ENCODE measurements around the gene OR8B8. TPM values are rescaled to one million over a fixed set of nuclear protein-coding genes. Genes with fewer than 3 reads are reported as not detected.

Gene OR8B8
- total and polyA plus RNA-seq, 2 of the 4 experiments (the other 2 are of a cell fraction): not detected

GRCh38 chr11:124460459-124460858 is 15.0 kb upstream of the OR8B8 start:
- no peak overlapping the region for H2BK15ac ChIP-seq (ENCODE audit: low read depth, low read length)
- 0 out of 2 replicates have a peak, but pooled peaks cover 1% of the 10 kb centered on the region for H3K27me3 ChIP-seq (ENCODE audit: control insufficient read depth, insufficient read depth, low read length)
- no peak overlapping the region for H3K56ac ChIP-seq (ENCODE audit: extremely low read depth, insufficient read depth, low read length)
- H4K91ac ChIP-seq (ENCODE audit: insufficient read depth, low read depth, low read length): no peak overlapping the region
- intact Hi-C loops (cut with micrococcal nuclease): no loop called here
- no peak overlapping the region for H3K23ac ChIP-seq (ENCODE audit: low read depth, low read length)
- H2BK120ac ChIP-seq (ENCODE audit: low read depth, low read length): no peak overlapping the region
- DNase-seq (no peak), ATAC-seq (ENCODE audit: low read depth) (no peak)
- TF ChIP-seq BHLHE40 (IDR thresholded peaks at IDR 0.05; ENCODE audit: low read depth, low read length): no peak
- no peak for TF ChIP-seq MXI1 (IDR thresholded peaks at IDR 0.05; ENCODE audit: borderline replicate concordance, low read depth, low read length)
- TF ChIP-seq, protein P1, sequence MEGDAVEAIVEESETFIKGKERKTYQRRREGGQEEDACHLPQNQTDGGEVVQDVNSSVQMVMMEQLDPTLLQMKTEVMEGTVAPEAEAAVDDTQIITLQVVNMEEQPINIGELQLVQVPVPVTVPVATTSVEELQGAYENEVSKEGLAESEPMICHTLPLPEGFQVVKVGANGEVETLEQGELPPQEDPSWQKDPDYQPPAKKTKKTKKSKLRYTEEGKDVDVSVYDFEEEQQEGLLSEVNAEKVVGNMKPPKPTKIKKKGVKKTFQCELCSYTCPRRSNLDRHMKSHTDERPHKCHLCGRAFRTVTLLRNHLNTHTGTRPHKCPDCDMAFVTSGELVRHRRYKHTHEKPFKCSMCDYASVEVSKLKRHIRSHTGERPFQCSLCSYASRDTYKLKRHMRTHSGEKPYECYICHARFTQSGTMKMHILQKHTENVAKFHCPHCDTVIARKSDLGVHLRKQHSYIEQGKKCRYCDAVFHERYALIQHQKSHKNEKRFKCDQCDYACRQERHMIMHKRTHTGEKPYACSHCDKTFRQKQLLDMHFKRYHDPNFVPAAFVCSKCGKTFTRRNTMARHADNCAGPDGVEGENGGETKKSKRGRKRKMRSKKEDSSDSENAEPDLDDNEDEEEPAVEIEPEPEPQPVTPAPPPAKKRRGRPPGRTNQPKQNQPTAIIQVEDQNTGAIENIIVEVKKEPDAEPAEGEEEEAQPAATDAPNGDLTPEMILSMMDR (conservative IDR thresholded peaks at IDR 0.05; ENCODE audit: low read depth, low read length): no peak
- no peak for TF ChIP-seq MAFK (IDR thresholded peaks at IDR 0.05; ENCODE audit: low read depth, low read length)
- no peak for TF ChIP-seq FOS (IDR thresholded peaks at IDR 0.05; ENCODE audit: low read depth, low read length)
- TF ChIP-seq CHD1 (IDR thresholded peaks at IDR 0.05; ENCODE audit: low read depth, low read length): no peak
- no peak for TF ChIP-seq SMC3 (IDR thresholded peaks at IDR 0.05; ENCODE audit: low read depth, low read length)
- TF ChIP-seq RCOR1 (IDR thresholded peaks at IDR 0.05; ENCODE audit: insufficient replicate concordance, low read length): no peak
- no peak for TF ChIP-seq POLR2A (IDR thresholded peaks at IDR 0.05; ENCODE audit: low read depth, low read length)
- no peak for TF ChIP-seq CEBPB (IDR thresholded peaks at IDR 0.05; ENCODE audit: low read depth, low read length)
- no peak for TF ChIP-seq NFE2L2 (IDR thresholded peaks at IDR 0.05; ENCODE audit: low read depth, low read length)
- TF ChIP-seq USF2 (IDR thresholded peaks at IDR 0.05; ENCODE audit: low read depth, low read length): no peak
- no peak for TF ChIP-seq RFX5 (IDR thresholded peaks at IDR 0.05; ENCODE audit: low read depth, low read length)
- TF ChIP-seq, protein P2, sequence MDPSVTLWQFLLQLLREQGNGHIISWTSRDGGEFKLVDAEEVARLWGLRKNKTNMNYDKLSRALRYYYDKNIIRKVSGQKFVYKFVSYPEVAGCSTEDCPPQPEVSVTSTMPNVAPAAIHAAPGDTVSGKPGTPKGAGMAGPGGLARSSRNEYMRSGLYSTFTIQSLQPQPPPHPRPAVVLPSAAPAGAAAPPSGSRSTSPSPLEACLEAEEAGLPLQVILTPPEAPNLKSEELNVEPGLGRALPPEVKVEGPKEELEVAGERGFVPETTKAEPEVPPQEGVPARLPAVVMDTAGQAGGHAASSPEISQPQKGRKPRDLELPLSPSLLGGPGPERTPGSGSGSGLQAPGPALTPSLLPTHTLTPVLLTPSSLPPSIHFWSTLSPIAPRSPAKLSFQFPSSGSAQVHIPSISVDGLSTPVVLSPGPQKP (IDR thresholded peaks at IDR 0.05; ENCODE audit: borderline replicate concordance, low read depth, low read length): no peak
- H3K9me3 ChIP-seq (ENCODE audit: control insufficient read depth, insufficient read depth, low read length): no peaks in the 10 kb centered on the region
- no peaks in the 10 kb centered on the region for H3K36me3 ChIP-seq (ENCODE audit: control insufficient read depth, insufficient read depth, low read length)
- ChIA-PET CTCF (no interaction called here), POLR2A (ENCODE audit: unreplicated experiment) (no interaction called here)
- no peak overlapping the region for H4K8ac ChIP-seq (ENCODE audit: low read depth in 2 of 2, low read length in 2 of 2)
- H2AK5ac ChIP-seq (ENCODE audit: low read depth, low read length): no peak overlapping the region
- no CpG with 5 or more reads among the region's 1 CpG for WGBS, 2 experiments (ENCODE audit: extremely low coverage in 2 of 2, insufficient read length in 1 of 2)
- no peak overlapping the region for H2AK9ac ChIP-seq (replicated peaks; ENCODE audit: low read depth, low read length, poor library complexity)
- BruUV-seq (replicated peaks): no TSS peak
- H3K27ac ChIP-seq (ENCODE audit: insufficient read depth, low read length): no peak overlapping the region
- no peak overlapping the region for H2BK20ac ChIP-seq (ENCODE audit: low read depth, low read length)
- no peak overlapping the region for H3K18ac ChIP-seq (ENCODE audit: low read depth, low read length)
- H4K20me1 ChIP-seq (ENCODE audit: insufficient read depth, low read length): no peaks in the 10 kb centered on the region
- H3K4me2 ChIP-seq (ENCODE audit: low read depth, low read length): no peak overlapping the region
- H3K9me1 ChIP-seq (ENCODE audit: insufficient read depth, low read length): no peaks in the 10 kb centered on the region
- no peak overlapping the region for H2AFZ ChIP-seq (replicated peaks; ENCODE audit: low read length, poor library complexity)
- no peak overlapping the region for H3K4me3 ChIP-seq (ENCODE audit: insufficient read depth, low read depth, low read length)
- H4K5ac ChIP-seq (ENCODE audit: low read depth, low read length): no peak overlapping the region
- no peak overlapping the region for H3K14ac ChIP-seq (replicated peaks; ENCODE audit: low read depth, low read length)
- H3K4me1 ChIP-seq (ENCODE audit: control insufficient read depth, insufficient read depth, low read length): no peaks in the 10 kb centered on the region
- in situ Hi-C loops (cut with MboI; ENCODE audit: low sequenced_read_pairs): no loop called here
- dilution Hi-C loops (cut with HindIII; ENCODE audit: low sequenced_read_pairs, unreplicated experiment): no loop called here
- no peak overlapping the region for H3K9ac ChIP-seq (ENCODE audit: low read depth, low read length)
- H2BK5ac ChIP-seq (ENCODE audit: low read depth, low read length, poor library complexity, severe bottlenecking): no peak overlapping the region
- no peak overlapping the region for H3K4ac ChIP-seq (ENCODE audit: low read depth, low read length)
- H3K79me1 ChIP-seq (ENCODE audit: low read depth in 1 of 2, low read length in 2 of 2): no peaks in the 10 kb centered on the region
